OCI-LY3 (cell line): ENCODE data around the gene LRRC41.

ENCODE experiments used
- CTCF ChIP-seq: fragments of 200-600, 300-600 bp; sonication (generic); IDR thresholded peaks from 2 replicates; pipeline ENCODE4 v1.5.1; 2014; ENCODE audit warnings: antibody characterized with exemption, low read length, low read depth
- EZH2phosphoT487 ChIP-seq: fragments of 200-600 bp; shearing (Covaris generic); IDR thresholded peaks from 2 replicates; pipeline ENCODE4 v1.6.1; 2018; ENCODE audit warnings: antibody characterized with exemption, mixed run types, low read depth

GRCh38 chr1:46301808-46302640, 1.4 kb downstream of the LRRC41 start:
- TF ChIP-seq CTCF (peak; percentile 45), EZH2phosphoT487 (no peak)
